ENCODE results near the gene SLC6A3.

SLC6A3 gene

GRCh38 chr5:1344975-1345838, 100.0 kb downstream of the SLC6A3 start, which contains the start of gene CLPTM1L:
Gene CLPTM1L (minus strand): TSS chr5:1345099. CDS start chr5:1344841, 258 bp downstream.
- DNase-seq = peak; percentile 64

- no peak for DNase-seq
These were observed 101.0 kb downstream of the SLC6A3 start for GRCh38 chr5:1343931-1344901.

- no peak for DNase-seq
These were observed 101.9 kb downstream of the SLC6A3 start for GRCh38 chr5:1343315-1343751.

Data from NCI-H1694 treated with DMSO at 0.1 percent for 48 hours (cell line).